Liver (tissue), 3 donors: Measurements from ENCODE around the gene FUT9.

Experiments
- CTCF ChIP-seq: fragments of 150-350 bp; IDR thresholded peaks from 2 replicates; pipeline ENCODE4 v1.5.1; 2017; ENCODE audit warnings: improper control_type of control experiment, low read depth, low read length; ENCODE audit not compliant: missing input control
- EGR1 ChIP-seq, 2 donors: IDR thresholded peaks; 2 replicates each; pipeline ENCODE4 v1.6.1; 2016 to 2018; ENCODE audit warnings: antibody characterized with exemption in 2 of 2, low read depth in 2 of 2
- FOXA1 ChIP-seq: IDR thresholded peaks from 2 replicates; pipeline ENCODE4 v1.6.1; 2016; ENCODE audit warnings: antibody characterized with exemption
- JUND ChIP-seq, 2 donors: IDR thresholded peaks; 2 replicates each; pipeline ENCODE4 v1.6.1; 2016; ENCODE audit warnings: antibody characterized with exemption in 2 of 2
- REST ChIP-seq: IDR thresholded peaks from 2 replicates; pipeline ENCODE4 v1.6.1; 2016; ENCODE audit warnings: antibody characterized with exemption, mild to moderate bottlenecking
- RXRA ChIP-seq, 2 donors: IDR thresholded peaks; 2 replicates each; pipeline ENCODE4 v1.6.1; 2017 to 2018; ENCODE audit warnings: antibody characterized with exemption in 2 of 2, mild to moderate bottlenecking in 1 of 2
- TAF1 ChIP-seq: conservative IDR thresholded peaks from 2 replicates; pipeline ENCODE4 v1.6.1; 2016; ENCODE audit warnings: antibody characterized with exemption, mild to moderate bottlenecking
- YY1 ChIP-seq: IDR thresholded peaks from 2 replicates; pipeline ENCODE4 v1.6.1; 2016; ENCODE audit warnings: antibody characterized with exemption, mild to moderate bottlenecking
- ZBTB33 ChIP-seq: IDR thresholded peaks from 2 replicates; pipeline ENCODE4 v1.6.1; 2016; ENCODE audit warnings: antibody characterized with exemption
- donor health status: healthy.
- donor health status: healthy.

- no peak for TF ChIP-seq FOXA1
- no peak for TF ChIP-seq CTCF
- no peak for TF ChIP-seq YY1
- TF ChIP-seq ZBTB33, result no peak
- TF ChIP-seq REST, result no peak
- no peak for TF ChIP-seq EGR1 (IDR thresholded peaks at IDR 0.05; ENCODE audit: low read depth in 2 of 2)
- TF ChIP-seq RXRA (IDR thresholded peaks at IDR 0.05), result no peak
- no peak for TF ChIP-seq TAF1
- TF ChIP-seq JUND (IDR thresholded peaks at IDR 0.05), result no peak
These were observed 230.8 kb downstream of the FUT9 start for GRCh38 chr6:96246563-96246962.
